Measurements from ENCODE around the gene TNK2. TPM values are rescaled to one million over a fixed set of nuclear protein-coding genes. Genes with fewer than 3 reads are reported as not detected.

The TNK2 gene
- total RNA-seq, 1 experiment from 2014 or later: 55.1 TPM

DNA sequence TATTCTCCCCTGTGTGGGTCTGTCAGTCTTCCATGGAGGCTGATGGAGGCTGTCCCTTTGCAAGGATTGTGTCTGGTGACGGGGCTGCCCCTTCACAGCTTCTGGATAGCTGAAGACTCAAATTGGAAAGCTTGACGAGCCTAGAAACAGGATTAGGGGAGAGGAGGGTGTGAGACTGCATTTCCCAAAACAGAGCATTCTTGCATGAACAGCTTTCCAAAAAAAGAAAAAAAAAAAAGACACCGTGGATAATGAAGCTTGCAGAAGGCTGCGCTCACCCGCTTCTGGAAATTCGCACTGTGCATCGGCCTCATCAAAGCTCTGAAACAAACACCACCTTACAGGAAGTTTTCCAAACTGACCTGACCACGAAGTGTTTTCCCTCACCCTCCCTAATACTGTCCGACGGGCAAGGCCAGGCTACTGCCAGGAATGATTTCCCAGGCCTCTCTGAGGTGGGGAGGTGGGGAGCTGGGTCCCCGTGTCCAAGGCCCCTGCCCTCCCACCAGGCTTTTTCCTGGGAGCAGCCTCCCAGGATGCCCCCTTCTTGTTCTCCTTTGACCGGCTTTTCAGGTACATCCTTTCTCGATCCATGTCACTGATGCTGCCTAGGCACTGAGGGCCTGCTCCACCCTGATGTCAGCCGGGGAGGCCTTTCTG, 71.7 kb downstream of the TNK2 start:
- Histone ChIP-seq H3K27ac (ENCODE audit: low read depth, low read length) (no peak overlapping the region), H3K4me1 (ENCODE audit: control insufficient read depth in 1 of 2, insufficient read depth in 2 of 2, low read length in 2 of 2) (no peaks in the 10 kb centered on the region), H3K9ac (ENCODE audit: low read length) (no peak overlapping the region), H4K20me1 (ENCODE audit: insufficient read depth) (no peaks in the 10 kb centered on the region), H3K27me3 (ENCODE audit: insufficient read depth, low read length) (no peaks in the 10 kb centered on the region), H3K9me3 (ENCODE audit: control insufficient read depth in 1 of 2, insufficient read depth in 1 of 2, low read depth in 1 of 2, low read length in 2 of 2) (no peaks in the 10 kb centered on the region), H3K4me2 (ENCODE audit: low read length) (no peak overlapping the region), H3K4me3 (replicated peaks in 1 of 2; ENCODE audit: low read depth in 1 of 2, low read length in 2 of 2) (no peak overlapping the region), H2AFZ (ENCODE audit: low read depth, low read length, poor library complexity, severe bottlenecking) (no peak overlapping the region), H3K9me2 (ENCODE audit: insufficient read depth) (no peaks in the 10 kb centered on the region), H3K79me2 (ENCODE audit: insufficient read depth, low read length) (no peaks in the 10 kb centered on the region), H3K36me3 (ENCODE audit: control insufficient read depth in 1 of 2, insufficient read depth in 2 of 2, low read length in 2 of 2) (no peaks in the 10 kb centered on the region)
- no TSS peak for BruUV-seq (replicated peaks)
- POLR2A ChIA-PET: no interaction called here
- no peak for ATAC-seq
- DNase-seq (ENCODE audit: low read depth, low spot score): no peak
- intact Hi-C loops (cut with micrococcal nuclease): no loop called here
- CTCF ChIA-PET: no interaction called here
- TF ChIP-seq, protein P1, sequence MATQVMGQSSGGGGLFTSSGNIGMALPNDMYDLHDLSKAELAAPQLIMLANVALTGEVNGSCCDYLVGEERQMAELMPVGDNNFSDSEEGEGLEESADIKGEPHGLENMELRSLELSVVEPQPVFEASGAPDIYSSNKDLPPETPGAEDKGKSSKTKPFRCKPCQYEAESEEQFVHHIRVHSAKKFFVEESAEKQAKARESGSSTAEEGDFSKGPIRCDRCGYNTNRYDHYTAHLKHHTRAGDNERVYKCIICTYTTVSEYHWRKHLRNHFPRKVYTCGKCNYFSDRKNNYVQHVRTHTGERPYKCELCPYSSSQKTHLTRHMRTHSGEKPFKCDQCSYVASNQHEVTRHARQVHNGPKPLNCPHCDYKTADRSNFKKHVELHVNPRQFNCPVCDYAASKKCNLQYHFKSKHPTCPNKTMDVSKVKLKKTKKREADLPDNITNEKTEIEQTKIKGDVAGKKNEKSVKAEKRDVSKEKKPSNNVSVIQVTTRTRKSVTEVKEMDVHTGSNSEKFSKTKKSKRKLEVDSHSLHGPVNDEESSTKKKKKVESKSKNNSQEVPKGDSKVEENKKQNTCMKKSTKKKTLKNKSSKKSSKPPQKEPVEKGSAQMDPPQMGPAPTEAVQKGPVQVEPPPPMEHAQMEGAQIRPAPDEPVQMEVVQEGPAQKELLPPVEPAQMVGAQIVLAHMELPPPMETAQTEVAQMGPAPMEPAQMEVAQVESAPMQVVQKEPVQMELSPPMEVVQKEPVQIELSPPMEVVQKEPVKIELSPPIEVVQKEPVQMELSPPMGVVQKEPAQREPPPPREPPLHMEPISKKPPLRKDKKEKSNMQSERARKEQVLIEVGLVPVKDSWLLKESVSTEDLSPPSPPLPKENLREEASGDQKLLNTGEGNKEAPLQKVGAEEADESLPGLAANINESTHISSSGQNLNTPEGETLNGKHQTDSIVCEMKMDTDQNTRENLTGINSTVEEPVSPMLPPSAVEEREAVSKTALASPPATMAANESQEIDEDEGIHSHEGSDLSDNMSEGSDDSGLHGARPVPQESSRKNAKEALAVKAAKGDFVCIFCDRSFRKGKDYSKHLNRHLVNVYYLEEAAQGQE (IDR thresholded peaks at IDR 0.05; ENCODE audit: low read depth): no peak
- TF ChIP-seq FOSL1 (IDR thresholded peaks at IDR 0.05; ENCODE audit: low read depth) (no peak), ZFX (IDR thresholded peaks at IDR 0.05) (no peak), ELF1 (IDR thresholded peaks at IDR 0.05; ENCODE audit: borderline replicate concordance, low read depth) (no peak), EGR1 (IDR thresholded peaks at IDR 0.05; ENCODE audit: low read depth) (no peak), EZH2phosphoT487 (IDR thresholded peaks at IDR 0.05; ENCODE audit: borderline replicate concordance) (no peak), SRF (IDR thresholded peaks at IDR 0.05; ENCODE audit: low read depth) (no peak)
- RAD21 ChIA-PET (ENCODE audit: low non-redundant PET in 1 of 2, low total read pairs in 2 of 2, uncharacterized antibody in 2 of 2, unreplicated experiment in 2 of 2): no interaction called here

DNA sequence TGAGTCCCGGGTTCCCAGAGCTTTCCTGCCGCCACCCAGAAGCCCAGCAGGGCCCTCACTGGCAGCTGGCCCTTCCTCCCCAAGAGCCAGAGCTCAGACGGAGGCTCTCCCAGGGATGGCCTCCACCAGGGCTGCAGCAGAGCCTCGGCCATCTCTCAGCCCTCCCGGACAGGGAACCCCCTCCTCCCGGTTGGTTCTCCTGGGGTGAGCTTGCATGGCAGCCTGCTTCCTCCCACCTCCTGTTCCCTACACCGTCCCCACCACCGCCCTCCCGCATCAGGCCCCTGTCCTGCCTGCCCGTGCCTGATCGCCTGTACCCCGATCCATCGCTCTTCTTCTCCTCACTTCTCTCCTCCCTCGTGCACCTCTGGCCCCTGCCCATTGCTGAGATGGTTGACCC, 72.6 kb downstream of the TNK2 start:
- no peaks in the 10 kb centered on the region for H4K20me1 ChIP-seq (ENCODE audit: insufficient read depth)
- H3K9me2 ChIP-seq (ENCODE audit: insufficient read depth): no peaks in the 10 kb centered on the region
- H3K27ac ChIP-seq (ENCODE audit: low read depth, low read length): no peak overlapping the region
- BruUV-seq (replicated peaks): no TSS peak
- H3K9ac ChIP-seq (ENCODE audit: low read length): no peak overlapping the region
- H3K9me3 ChIP-seq (ENCODE audit: control insufficient read depth in 1 of 2, insufficient read depth in 1 of 2, low read depth in 1 of 2, low read length in 2 of 2): no peaks in the 10 kb centered on the region
- intact Hi-C loops (cut with micrococcal nuclease): no loop called here
- H3K36me3 ChIP-seq (ENCODE audit: control insufficient read depth in 1 of 2, insufficient read depth in 2 of 2, low read length in 2 of 2): no peaks in the 10 kb centered on the region
- DNase-seq (ENCODE audit: low read depth, low spot score) (no peak), ATAC-seq (no peak)
- no peaks in the 10 kb centered on the region for H3K4me1 ChIP-seq (ENCODE audit: control insufficient read depth in 1 of 2, insufficient read depth in 2 of 2, low read length in 2 of 2)
- H3K27me3 ChIP-seq (ENCODE audit: insufficient read depth, low read length): no peaks in the 10 kb centered on the region
- no peak overlapping the region for H3K4me2 ChIP-seq (ENCODE audit: low read length)
- H3K79me2 ChIP-seq (ENCODE audit: insufficient read depth, low read length): no peaks in the 10 kb centered on the region
- H2AFZ ChIP-seq (ENCODE audit: low read depth, low read length, poor library complexity, severe bottlenecking): no peak overlapping the region
- H3K4me3 ChIP-seq (replicated peaks in 1 of 2; ENCODE audit: low read depth in 1 of 2, low read length in 2 of 2): no peak overlapping the region
- RAD21 ChIA-PET (ENCODE audit: low non-redundant PET in 1 of 2, low total read pairs in 2 of 2, uncharacterized antibody in 2 of 2, unreplicated experiment in 2 of 2): no interaction called here
- POLR2A ChIA-PET: no interaction called here
- CTCF ChIA-PET: no interaction called here
- TF ChIP-seq JUND (IDR thresholded peaks at IDR 0.05) (no peak), EZH2phosphoT487 (IDR thresholded peaks at IDR 0.05; ENCODE audit: borderline replicate concordance) (no peak), EZH2 (IDR thresholded peaks at IDR 0.05) (no peak), RAD21 (IDR thresholded peaks at IDR 0.05; ENCODE audit: low read depth) (no peak), CBX3 (IDR thresholded peaks at IDR 0.05; ENCODE audit: low read depth) (no peak)
- TF ChIP-seq, protein P2, sequence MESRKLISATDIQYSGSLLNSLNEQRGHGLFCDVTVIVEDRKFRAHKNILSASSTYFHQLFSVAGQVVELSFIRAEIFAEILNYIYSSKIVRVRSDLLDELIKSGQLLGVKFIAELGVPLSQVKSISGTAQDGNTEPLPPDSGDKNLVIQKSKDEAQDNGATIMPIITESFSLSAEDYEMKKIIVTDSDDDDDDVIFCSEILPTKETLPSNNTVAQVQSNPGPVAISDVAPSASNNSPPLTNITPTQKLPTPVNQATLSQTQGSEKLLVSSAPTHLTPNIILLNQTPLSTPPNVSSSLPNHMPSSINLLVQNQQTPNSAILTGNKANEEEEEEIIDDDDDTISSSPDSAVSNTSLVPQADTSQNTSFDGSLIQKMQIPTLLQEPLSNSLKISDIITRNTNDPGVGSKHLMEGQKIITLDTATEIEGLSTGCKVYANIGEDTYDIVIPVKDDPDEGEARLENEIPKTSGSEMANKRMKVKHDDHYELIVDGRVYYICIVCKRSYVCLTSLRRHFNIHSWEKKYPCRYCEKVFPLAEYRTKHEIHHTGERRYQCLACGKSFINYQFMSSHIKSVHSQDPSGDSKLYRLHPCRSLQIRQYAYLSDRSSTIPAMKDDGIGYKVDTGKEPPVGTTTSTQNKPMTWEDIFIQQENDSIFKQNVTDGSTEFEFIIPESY (IDR thresholded peaks at IDR 0.05; ENCODE audit: extremely low read depth, insufficient replicate concordance, low read length): no peak
- TF ChIP-seq, protein P1 (IDR thresholded peaks at IDR 0.05; ENCODE audit: low read depth): no peak

Data from HCT116 (cell line).